ENCODE results near the gene ZNF496. TPM values are rescaled to one million over a fixed set of nuclear protein-coding genes. Genes with fewer than 3 reads are reported as not detected.

The ZNF496 gene
- total and polyA plus RNA-seq, 2 of the 13 experiments (the other 11 are each of a cell fraction or from before 2014, with no cell fraction given), result 14.8 to 18.6 TPM

- TF ChIP-seq ARID5B (CRISPR knock-in tag; IDR thresholded peaks at IDR 0.05) (0 out of 2 replicates have a peak, but pooled peaks have one; percentile 16), ZFP36L2 (CRISPR knock-in tag; IDR thresholded peaks at IDR 0.05) (no peak), CEBPG (CRISPR knock-in tag; IDR thresholded peaks at IDR 0.05) (peak; percentile 88), ERF (CRISPR knock-in tag; IDR thresholded peaks at IDR 0.05) (no peak), ZBTB21 (CRISPR knock-in tag; IDR thresholded peaks at IDR 0.05) (no peak), TBP (CRISPR knock-in tag; IDR thresholded peaks at IDR 0.05) (no peak), ZNF232 (CRISPR knock-in tag; IDR thresholded peaks at IDR 0.05; ENCODE audit: borderline replicate concordance) (no peak), HNF1A (IDR thresholded peaks at IDR 0.05; ENCODE audit: low read depth) (no peak), HNF1A (CRISPR knock-in tag; IDR thresholded peaks at IDR 0.05; ENCODE audit: borderline replicate concordance) (no peak), FOXA1 (IDR thresholded peaks at IDR 0.05) (no peak), FOXA1 (CRISPR knock-in tag; IDR thresholded peaks at IDR 0.05) (0 out of 2 replicates have a peak, but pooled peaks have one; percentile 11), GTF3A (CRISPR knock-in tag; conservative IDR thresholded peaks at IDR 0.05) (no peak), ZNF746 (CRISPR knock-in tag; IDR thresholded peaks at IDR 0.05) (no peak), FLYWCH1 (CRISPR knock-in tag; IDR thresholded peaks at IDR 0.05) (no peak), MTF1 (CRISPR knock-in tag; IDR thresholded peaks at IDR 0.05) (no peak), LCORL (IDR thresholded peaks at IDR 0.05) (0 out of 2 replicates have a peak, but pooled peaks have one; percentile 16), LCORL (CRISPR knock-in tag; IDR thresholded peaks at IDR 0.05) (peak; percentile 74), FOXA3 (CRISPR knock-in tag; IDR thresholded peaks at IDR 0.05) (no peak), ATF7 (IDR thresholded peaks at IDR 0.05) (peak; percentile 31; the same call in 1 of the 2 replicates), ATF7 (CRISPR knock-in tag; IDR thresholded peaks at IDR 0.05) (no peak), SAP130 (CRISPR knock-in tag; IDR thresholded peaks at IDR 0.05; ENCODE audit: low read depth) (peak; percentile 30; the same call in 1 of the 2 replicates), MEIS1 (CRISPR knock-in tag; IDR thresholded peaks at IDR 0.05; ENCODE audit: borderline replicate concordance) (no peak), ZNF513 (CRISPR knock-in tag; conservative IDR thresholded peaks at IDR 0.05) (no peak), HNF4A (CRISPR knock-in tag; IDR thresholded peaks at IDR 0.05) (peak; percentile 19; the same call in 1 of the 2 replicates), TOE1 (CRISPR knock-in tag; IDR thresholded peaks at IDR 0.05) (no peak)
Observed at GRCh38 chr1:247324204-247324787, 7.4 kb downstream of the ZNF496 start (continued).
